Right hindlimb (tissue), 1 donor: ENCODE measurements around the gene GRAMD1C.
"Not testable (repeated sequence)": the region's sequence is repeated elsewhere in the genome, so short reads cannot be mapped to it uniquely, and the experiment has no call there.

Experiments used
- DNase-seq: peaks from one replicate; pipeline ENCODE4 v3.0.0-alpha.2; 2018

GRAMD1C gene

GRCh38 chr3:113838631-113839209, at the start of gene GRAMD1C:
Gene GRAMD1C (plus strand): TSS chr3:113838788. CDS start chr3:113838910, 122 bp downstream.
- peak; percentile 90 for DNase-seq

DNA sequence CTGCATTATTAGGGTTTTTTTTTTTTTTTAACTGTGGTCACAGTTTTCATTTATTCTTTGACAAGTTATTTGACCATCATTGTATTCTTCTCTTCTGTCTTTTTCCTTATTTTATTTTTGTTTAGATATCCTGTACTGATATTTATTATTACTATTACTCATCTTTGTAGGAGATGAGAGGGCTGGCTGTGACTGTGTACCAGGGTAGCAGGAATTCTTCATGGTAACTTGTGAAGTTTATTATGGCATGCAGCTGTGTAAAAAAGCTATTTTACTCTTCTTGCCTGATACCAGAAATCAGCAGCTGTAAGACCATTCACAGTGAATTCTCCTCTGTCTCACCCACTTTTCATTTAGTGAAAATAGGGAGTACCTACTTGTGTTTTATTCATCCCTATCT, 47.2 kb upstream of the GRAMD1C start:
- no peak for DNase-seq

DNA sequence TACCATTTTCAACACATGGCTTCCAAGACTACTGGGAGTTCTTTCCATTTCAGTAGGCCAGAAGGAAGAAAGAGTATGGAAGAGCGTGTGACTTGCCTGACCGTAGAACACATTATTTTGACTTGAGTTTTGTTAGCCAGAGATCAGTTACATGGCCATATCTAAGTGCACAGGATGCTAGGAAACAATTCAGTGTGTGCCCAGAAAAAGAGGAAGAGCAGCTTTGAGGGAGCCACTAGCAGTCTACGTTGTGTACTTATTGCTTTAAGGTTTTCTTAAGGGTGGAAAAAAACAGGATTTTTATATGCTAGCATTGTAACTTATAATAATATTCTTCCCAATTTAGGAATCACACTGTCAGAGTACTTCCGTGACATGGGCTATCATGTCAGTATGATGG, 44.1 kb upstream of the GRAMD1C start:
- no peak for DNase-seq

- DNase-seq, result no peak
These were observed 42.9 kb upstream of the GRAMD1C start for GRCh38 chr3:113795693-113796092.

DNA sequence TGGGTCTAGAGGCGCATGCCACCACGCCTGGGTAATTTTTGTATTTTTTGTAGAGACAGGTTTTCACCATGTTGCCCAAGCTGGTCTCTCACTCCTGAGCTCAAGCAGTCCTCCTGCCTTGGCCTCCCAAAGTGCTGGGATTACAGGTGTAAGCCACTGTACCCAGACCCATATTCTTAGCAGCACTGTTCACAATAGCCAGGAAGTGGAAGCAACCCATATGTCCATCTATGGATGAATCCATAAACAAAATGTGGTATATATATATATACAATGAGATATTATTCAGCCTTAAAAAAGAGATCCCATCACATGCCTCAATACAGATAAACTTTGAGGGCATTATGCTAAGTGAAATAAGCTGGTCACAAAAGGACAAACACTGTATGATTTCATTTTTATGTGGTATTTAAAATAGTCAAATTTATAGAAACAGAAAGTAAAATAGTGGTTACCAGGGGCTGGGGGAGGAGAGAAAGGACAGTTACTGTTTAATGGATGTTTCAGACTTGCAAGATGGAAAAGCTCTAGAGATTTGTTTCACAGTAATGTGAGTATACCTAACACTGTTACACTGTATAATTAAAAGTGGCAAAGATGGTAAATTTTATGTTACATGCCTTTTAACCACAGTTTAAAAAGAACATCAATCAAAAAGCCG, 35.7 kb upstream of the GRAMD1C start:
- DNase-seq, result no peak

DNA sequence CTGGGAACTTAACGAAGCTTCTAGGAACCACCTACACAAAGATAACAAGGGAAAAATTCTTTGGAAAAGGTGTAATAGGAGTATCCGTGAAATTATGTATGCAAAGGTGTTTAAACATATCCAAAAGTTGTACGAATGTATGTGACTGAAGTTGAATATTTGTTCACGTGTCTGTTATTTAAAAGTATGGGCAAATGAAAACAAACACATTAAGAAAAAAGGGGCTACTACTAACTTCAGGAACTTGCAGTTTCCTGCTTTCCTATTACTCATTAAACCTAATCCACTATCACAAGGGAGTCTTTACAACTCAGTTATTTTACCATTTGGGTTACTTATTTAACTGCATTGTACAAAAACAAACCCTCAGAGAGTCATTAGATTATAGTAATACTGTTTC, 33.9 kb upstream of the GRAMD1C start:
- DNase-seq, result no peak

DNA sequence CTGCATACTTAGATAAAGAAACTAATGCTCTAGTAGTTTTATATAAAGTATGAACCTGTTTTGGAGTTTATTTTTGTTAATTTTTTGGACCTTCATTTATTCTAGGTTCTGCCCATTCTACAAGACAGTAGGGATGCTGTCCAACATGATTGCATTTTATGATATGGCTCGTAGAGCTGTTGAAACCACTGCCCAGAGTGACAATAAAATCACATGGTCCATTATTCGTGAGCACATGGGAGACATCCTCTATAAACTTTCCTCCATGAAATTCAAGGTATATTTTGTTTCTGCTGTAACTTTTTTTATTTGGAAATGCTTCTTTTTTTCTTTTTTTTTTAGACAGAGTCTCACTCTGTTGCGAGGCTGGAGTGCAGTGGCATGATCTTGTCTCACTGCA, 33.3 kb upstream of the GRAMD1C start:
- no peak for DNase-seq

DNA sequence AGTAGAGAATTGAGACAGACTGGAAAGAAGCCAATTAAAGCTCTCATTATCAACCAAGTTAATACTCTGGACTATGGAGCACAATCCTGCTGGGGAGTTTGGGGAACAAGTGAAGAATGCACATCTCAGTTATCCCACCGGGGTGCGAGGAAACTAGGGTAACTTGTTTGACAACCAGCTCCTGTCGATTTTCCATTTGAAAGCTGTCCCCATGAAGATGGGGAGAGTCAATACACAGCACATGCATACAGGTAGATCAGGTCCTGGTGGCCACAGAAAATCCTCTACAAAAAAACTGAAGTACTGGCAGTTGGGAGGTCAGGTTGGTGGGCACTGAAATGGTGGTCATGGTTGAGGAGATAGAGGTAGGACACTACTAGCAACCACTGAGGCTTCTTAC, 25.7 kb upstream of the GRAMD1C start:
- DNase-seq, result no peak

DNA sequence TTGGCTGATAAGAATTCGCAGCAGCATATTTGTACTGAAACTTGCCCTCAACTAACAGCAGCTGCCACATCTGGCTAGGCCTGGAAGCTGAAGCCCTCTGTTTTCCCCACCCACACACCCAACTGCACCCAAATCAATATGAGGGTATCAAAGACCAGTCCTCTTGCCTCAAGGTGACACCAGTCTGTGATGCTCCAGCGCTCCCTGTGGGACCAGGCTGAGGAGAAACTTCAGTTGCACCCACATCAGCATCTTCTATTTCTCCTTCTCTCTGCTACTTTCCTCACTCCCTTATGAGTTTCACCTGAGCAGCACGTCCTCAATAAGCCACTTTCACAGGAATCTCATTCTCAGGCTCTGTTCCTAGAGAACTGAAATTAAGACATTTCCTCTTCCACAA, 18.7 kb upstream of the GRAMD1C start:
- DNase-seq, result no peak

- DNase-seq, result no peak
These were observed 13.5 kb upstream of the GRAMD1C start for GRCh38 chr3:113825090-113825489.

GRCh38 chr3:113828600-113828999, 10.0 kb upstream of the GRAMD1C start:
- DNase-seq, result no peak

- no peak for DNase-seq
These were observed 8.8 kb upstream of the GRAMD1C start for GRCh38 chr3:113829576-113830354.

GRCh38 chr3:113831103-113831355, 7.6 kb upstream of the GRAMD1C start:
- DNase-seq, result no peak

DNA sequence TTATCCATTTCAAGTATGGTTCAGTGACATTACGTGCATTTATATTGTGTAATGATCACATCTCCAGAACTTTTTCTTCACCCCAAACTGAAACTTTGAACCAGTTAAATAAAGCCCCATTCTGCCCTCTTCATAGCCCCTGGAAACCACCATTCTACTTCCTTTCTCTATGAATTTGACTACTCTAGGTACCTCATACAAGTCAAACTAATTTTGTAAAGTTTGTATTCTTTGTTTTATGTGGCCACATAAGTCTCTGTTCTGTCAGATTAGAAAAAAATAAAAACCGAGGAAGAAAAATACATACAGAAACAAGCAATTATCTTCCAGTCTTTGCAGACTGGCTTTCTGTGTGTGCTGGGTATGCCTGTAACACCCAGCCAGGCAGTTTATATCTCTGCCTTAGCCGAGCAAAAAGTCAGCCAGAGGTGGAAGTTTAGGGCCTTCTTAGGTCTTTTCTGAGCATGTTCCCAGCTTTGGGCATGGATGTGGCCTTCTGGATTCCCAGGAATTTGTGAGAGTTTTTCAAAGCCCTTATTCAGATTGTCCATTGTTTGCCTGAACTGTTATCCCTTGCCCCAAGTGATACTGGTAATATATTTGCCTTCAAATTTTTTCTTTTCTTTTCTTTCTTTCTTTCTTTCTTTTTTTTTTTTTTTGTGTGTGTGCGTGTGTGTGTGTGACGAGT, 6.0 kb upstream of the GRAMD1C start:
- no peak for DNase-seq

- DNase-seq, result no peak
These were observed 3.6 kb upstream of the GRAMD1C start for GRCh38 chr3:113834983-113835382.

GRCh38 chr3:113839551-113839950, 963 bp downstream of the GRAMD1C start:
- DNase-seq, result no peak

DNA sequence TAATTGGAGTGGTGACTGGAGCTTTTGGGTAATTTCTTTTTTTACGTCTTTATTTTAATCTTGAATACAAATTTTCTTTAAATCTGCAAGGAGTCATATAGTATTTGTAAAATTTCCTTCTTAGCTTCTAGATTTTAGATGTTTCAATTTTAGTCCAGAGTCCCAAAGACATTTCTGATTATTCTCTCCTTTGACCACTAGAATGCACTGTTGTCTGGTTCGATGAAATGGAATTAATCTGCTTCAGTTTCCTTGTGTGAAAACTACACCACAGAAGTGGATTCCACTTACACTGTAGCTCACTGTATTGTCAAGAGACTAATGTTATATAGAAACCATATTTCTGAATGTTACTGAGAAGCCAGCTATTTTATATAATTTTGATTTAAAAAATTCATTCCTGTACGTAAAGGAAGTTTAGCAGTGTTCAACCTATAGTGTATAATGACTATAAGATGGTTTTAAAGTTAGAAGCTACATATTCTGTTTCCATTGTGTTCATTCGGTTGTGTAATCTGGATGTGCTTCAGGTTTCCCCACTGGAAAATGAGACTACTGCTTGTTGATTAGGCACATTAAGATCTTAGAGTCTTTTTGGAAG, 6.1 kb downstream of the GRAMD1C start:
- DNase-seq, result no peak

DNA sequence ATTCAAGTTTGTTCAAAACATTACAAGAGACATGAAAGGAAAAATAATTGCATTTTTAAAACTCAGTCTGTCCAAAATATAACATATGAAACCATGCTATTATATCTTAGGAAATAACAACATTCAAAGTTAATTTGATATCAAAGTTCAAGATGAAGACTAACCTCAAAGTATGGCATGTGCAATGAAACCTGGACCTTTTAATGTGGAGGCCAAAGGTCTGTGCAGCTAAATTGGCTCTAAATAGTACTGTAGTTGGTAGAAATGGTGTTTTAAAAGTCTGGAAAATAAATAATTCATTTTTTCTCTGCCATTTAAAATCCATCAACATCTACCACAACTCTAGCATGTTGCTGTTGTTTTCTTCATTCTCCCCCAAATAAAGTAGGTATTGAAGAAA, 8.7 kb downstream of the GRAMD1C start:
- DNase-seq, result no peak

- DNase-seq, result no peak
These were observed 9.3 kb downstream of the GRAMD1C start for GRCh38 chr3:113847664-113848461.

DNA sequence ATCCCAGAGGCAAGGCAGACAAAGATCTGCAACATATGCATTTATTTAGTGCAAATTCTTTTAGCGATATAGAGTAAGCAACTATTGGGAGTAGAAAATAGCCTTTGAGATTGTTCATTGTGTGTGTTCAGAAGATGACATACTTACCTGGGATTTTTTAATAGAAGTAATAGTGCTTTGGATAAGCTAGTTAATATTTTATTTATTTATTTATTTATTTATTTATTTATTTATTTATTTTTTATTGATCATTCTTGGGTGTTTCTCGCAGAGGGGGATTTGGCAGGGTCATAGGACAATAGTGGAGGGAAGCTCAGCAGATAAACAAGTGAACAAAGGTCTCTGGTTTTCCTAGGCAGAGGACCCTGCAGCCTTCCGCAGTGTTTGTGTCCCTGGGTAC, 10.5 kb downstream of the GRAMD1C start:
- DNase-seq, result not testable (repeated sequence)

GRCh38 chr3:113849841-113850240, 11.3 kb downstream of the GRAMD1C start:
- DNase-seq, result not testable (repeated sequence)

- DNase-seq, result not testable (repeated sequence)
These were observed 11.8 kb downstream of the GRAMD1C start for GRCh38 chr3:113850391-113850790.

GRCh38 chr3:113852506-113852905, 13.9 kb downstream of the GRAMD1C start:
- no peak for DNase-seq
